GM23338 (cell line): Measurements from ENCODE around the gene PRSS21. TPM values are rescaled to one million over a fixed set of nuclear protein-coding genes. Genes with fewer than 3 reads are reported as not detected.

Experiments used
- ATAC-seq: fragments of 200-7000 bp; cut with Tn5 transposase; 3 replicates; pipeline ENCODE4 v1.9.1; 2020
- DNase-seq: peaks from one replicate; pipeline ENCODE4 v3.0.0-alpha.2; 2015; ENCODE audit warnings: low spot score
- H2AFZ ChIP-seq: fragments of 200-600 bp; sonication (generic); 2 replicates; pipeline ENCODE4 v1.8.0; 2016; ENCODE audit warnings: antibody characterized with exemption, mild to moderate bottlenecking, moderate library complexity
- H3F3A ChIP-seq: fragments of 200-600 bp; sonication (generic); replicated peaks from 2 replicates; pipeline ENCODE4 v1.8.0; 2017; ENCODE audit warnings: antibody characterized with exemption, mixed run types, low read depth
- H3K27ac ChIP-seq: fragments of 200-600 bp; sonication (generic); 2 replicates; pipeline ENCODE4 v1.6.1; 2016; ENCODE audit warnings: low read depth
- H3K27me3 ChIP-seq: fragments of 200-600 bp; sonication (generic); 2 replicates; pipeline ENCODE4 v1.8.0; 2016; ENCODE audit warnings: mild to moderate bottlenecking, mixed run types, moderate library complexity; ENCODE audit not compliant: insufficient read depth
- H3K36me3 ChIP-seq: fragments of 200-600 bp; sonication (generic); 2 replicates; pipeline ENCODE4 v1.8.0; 2016; ENCODE audit warnings: mild to moderate bottlenecking; ENCODE audit not compliant: insufficient read depth
- H3K4me1 ChIP-seq: fragments of 200-600 bp; sonication (generic); 2 replicates; pipeline ENCODE4 v1.8.0; 2016; ENCODE audit warnings: mild to moderate bottlenecking, moderate library complexity; ENCODE audit not compliant: insufficient read depth
- H3K4me2 ChIP-seq: fragments of 200-600 bp; sonication (generic); 2 replicates; pipeline ENCODE4 v1.7.1; 2017; ENCODE audit warnings: mixed run types
- H3K4me3 ChIP-seq: fragments of 200-600 bp; sonication (generic); 2 replicates; pipeline ENCODE4 v1.6.1; 2016; ENCODE audit warnings: mixed run types
- H3K79me2 ChIP-seq: fragments of 200-600 bp; sonication (generic); replicated peaks from 2 replicates; pipeline ENCODE4 v1.8.0; 2017; ENCODE audit warnings: mild to moderate bottlenecking; ENCODE audit not compliant: insufficient read depth
- H3K9me2 ChIP-seq: fragments of 200-600 bp; sonication (generic); 2 replicates; pipeline ENCODE4 v1.8.0; 2017; ENCODE audit not compliant: insufficient read depth
- H4K20me1 ChIP-seq: fragments of 200-600 bp; sonication (generic); replicated peaks from 2 replicates; pipeline ENCODE4 v1.8.0; 2017; ENCODE audit warnings: mild to moderate bottlenecking; ENCODE audit not compliant: insufficient read depth
- H3K27ac Mint-ChIP-seq: 2 replicates; pipeline ENCODE4 v1.8.0; 2020; ENCODE audit warnings: inconsistent platforms, mild to moderate bottlenecking, moderate library complexity, mixed read lengths
- H3K27me3 Mint-ChIP-seq: 3 replicates; pipeline ENCODE4 v1.8.0; 2022; ENCODE audit warnings: low read depth, mild to moderate bottlenecking, moderate library complexity, mixed read lengths, inconsistent platforms; ENCODE audit not compliant: insufficient read depth, poor library complexity
- H3K36me3 Mint-ChIP-seq: 3 replicates; pipeline ENCODE4 v1.8.0; 2021; ENCODE audit warnings: low read depth, mild to moderate bottlenecking, inconsistent platforms, moderate library complexity, mixed read lengths
- H3K4me1 Mint-ChIP-seq: 3 replicates; pipeline ENCODE4 v1.8.0; 2020; ENCODE audit warnings: mild to moderate bottlenecking, inconsistent platforms, mixed read lengths
- H3K4me3 Mint-ChIP-seq: 3 replicates; pipeline ENCODE4 v1.8.0; 2021; ENCODE audit warnings: moderate library complexity, mild to moderate bottlenecking, inconsistent platforms, mixed read lengths
- H3K9me3 Mint-ChIP-seq: 3 replicates; pipeline ENCODE4 v1.8.0; 2020; ENCODE audit warnings: moderate library complexity, mild to moderate bottlenecking, inconsistent platforms, mixed read lengths
- CREB1 ChIP-seq: fragments of 250-450 bp; sonication (Bioruptor Pico); IDR thresholded peaks from 2 replicates; pipeline ENCODE4 v1.5.0; 2020; ENCODE audit warnings: low read depth, mild to moderate bottlenecking, moderate library complexity
- NANOG ChIP-seq: IDR thresholded peaks from 2 replicates; pipeline ENCODE4 v1.6.1; 2016; ENCODE audit warnings: antibody characterized with exemption, borderline replicate concordance
- polyA plus RNA-seq: library from polyadenylated mRNA; unstranded; fragments of >200 nt; fragmentation: Nextera tagmentation; extraction: Ambion mirVana; gene quantifications from 2 replicates; pipeline ENCODE4 v1.2.1, GENCODE V29; 2016
- total RNA-seq: library from RNA; depleted of rRNA; stranded (reverse); fragments of >200 nt; shearing (Covaris generic); gene quantifications from 2 replicates; pipeline ENCODE4 v1.2.3, GENCODE V29; 2014
- TF ChIP-seq, protein P1 (sequence below), 2 experiments: fragments of 200-600 bp in 1 of 2; sonication (generic) in 1 of 2; conservative IDR thresholded peaks; 2 replicates each; pipeline versions ENCODE4 v1.5.1 to v1.6.1; 2016 to 2017; ENCODE audit warnings: antibody characterized with exemption in 2 of 2, low read depth in 2 of 2, mild to moderate bottlenecking in 2 of 2, moderate library complexity in 1 of 2

The PRSS21 gene
- total and polyA plus RNA-seq, 2 experiments from 2014 or later = 2.4 to 3.1 TPM

DNA sequence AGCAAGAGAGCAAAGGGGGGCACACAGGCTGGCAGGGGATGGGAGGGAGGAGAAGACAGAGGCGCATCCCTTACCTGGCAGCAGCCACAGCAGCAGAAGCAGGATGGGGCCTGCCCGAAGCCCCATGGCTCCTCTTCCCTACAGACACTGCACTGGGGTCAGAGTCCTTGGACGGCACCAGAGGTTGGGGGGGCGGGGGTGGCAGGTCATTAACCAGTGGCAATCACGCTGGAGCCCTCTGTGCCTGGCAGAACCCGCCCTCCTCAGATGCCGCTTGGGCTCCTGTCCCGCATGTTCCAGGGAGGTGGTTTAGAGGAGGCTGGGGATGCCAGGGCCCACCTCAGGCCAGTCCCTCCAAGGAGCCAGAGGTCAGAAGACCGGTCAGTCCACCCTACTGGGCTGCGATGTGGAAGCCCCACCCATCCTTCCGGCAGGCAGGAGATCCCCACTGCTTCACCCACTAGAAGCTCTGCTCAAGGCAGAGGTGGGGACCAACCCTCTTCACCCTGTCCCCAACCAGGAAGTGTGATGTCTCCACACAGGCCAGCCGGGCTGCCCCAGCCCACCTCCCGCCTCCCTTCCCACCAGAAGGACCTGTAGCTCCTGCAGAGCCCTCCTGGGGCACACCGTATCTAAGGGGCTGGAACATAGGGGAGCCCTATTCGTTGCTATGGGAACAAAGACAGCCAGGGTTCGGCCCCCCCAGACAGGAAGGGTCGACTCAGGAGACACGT, 24.7 kb downstream of the PRSS21 start:
- peaks cover 7% of the 10 kb centered on the region for H3K9me3 Mint-ChIP-seq
- ATAC-seq (no peak), DNase-seq (no peak)
- no peak overlapping the region; the same call in 1 of the 2 replicates for H3K4me3 ChIP-seq
- no peaks in the 10 kb centered on the region for H3K36me3 Mint-ChIP-seq
- no peak overlapping the region for H3K4me2 ChIP-seq
- peaks cover 9% of the 10 kb centered on the region; the same call in 2 of the 3 replicates for H3K4me1 Mint-ChIP-seq
- H3K27ac Mint-ChIP-seq = no peak overlapping the region
- peaks cover 13% of the 10 kb centered on the region; the same call in 1 of the 2 replicates for H3K27me3 ChIP-seq
- H3K79me2 ChIP-seq = no peaks in the 10 kb centered on the region
- no peaks in the 10 kb centered on the region for H3K36me3 ChIP-seq
- H3K4me3 Mint-ChIP-seq = no peak overlapping the region
- no peak overlapping the region for H3K27ac ChIP-seq
- H4K20me1 ChIP-seq = no peaks in the 10 kb centered on the region
- peak overlapping the region; percentile 80 for H2AFZ ChIP-seq
- no peaks in the 10 kb centered on the region for H3K4me1 ChIP-seq
- TF ChIP-seq, protein P1, sequence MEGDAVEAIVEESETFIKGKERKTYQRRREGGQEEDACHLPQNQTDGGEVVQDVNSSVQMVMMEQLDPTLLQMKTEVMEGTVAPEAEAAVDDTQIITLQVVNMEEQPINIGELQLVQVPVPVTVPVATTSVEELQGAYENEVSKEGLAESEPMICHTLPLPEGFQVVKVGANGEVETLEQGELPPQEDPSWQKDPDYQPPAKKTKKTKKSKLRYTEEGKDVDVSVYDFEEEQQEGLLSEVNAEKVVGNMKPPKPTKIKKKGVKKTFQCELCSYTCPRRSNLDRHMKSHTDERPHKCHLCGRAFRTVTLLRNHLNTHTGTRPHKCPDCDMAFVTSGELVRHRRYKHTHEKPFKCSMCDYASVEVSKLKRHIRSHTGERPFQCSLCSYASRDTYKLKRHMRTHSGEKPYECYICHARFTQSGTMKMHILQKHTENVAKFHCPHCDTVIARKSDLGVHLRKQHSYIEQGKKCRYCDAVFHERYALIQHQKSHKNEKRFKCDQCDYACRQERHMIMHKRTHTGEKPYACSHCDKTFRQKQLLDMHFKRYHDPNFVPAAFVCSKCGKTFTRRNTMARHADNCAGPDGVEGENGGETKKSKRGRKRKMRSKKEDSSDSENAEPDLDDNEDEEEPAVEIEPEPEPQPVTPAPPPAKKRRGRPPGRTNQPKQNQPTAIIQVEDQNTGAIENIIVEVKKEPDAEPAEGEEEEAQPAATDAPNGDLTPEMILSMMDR (conservative IDR thresholded peaks at IDR 0.05; ENCODE audit: low read depth in 2 of 2) = no peak
- no peaks in the 10 kb centered on the region; the same call in 1 of the 2 replicates for H3F3A ChIP-seq
- peaks cover 16% of the 10 kb centered on the region for H3K27me3 Mint-ChIP-seq
- no peaks in the 10 kb centered on the region for H3K9me2 ChIP-seq

GRCh38 chr16:2842340-2843000, 25.4 kb downstream of the PRSS21 start:
- H3K4me1 ChIP-seq = no peaks in the 10 kb centered on the region
- no peak overlapping the region for H3K27ac ChIP-seq
- no peak overlapping the region; the same call in 1 of the 2 replicates for H3K4me3 ChIP-seq
- Mint-ChIP-seq H3K27me3 (peaks cover 14% of the 10 kb centered on the region), H3K4me1 (peaks cover 5% of the 10 kb centered on the region; the same call in 2 of the 3 replicates), H3K27ac (no peak overlapping the region), H3K4me3 (0 out of 3 replicates have a peak overlapping the region, but pooled peaks have one; percentile 4), H3K36me3 (no peaks in the 10 kb centered on the region), H3K9me3 (peaks cover 7% of the 10 kb centered on the region)
- H3K36me3 ChIP-seq = no peaks in the 10 kb centered on the region
- H2AFZ ChIP-seq = peak overlapping the region; percentile 87
- no peaks in the 10 kb centered on the region for H3K9me2 ChIP-seq
- H3F3A ChIP-seq = no peaks in the 10 kb centered on the region; the same call in 1 of the 2 replicates
- H3K4me2 ChIP-seq = peak overlapping the region; percentile 54; the same call in 1 of the 2 replicates
- no peaks in the 10 kb centered on the region for H4K20me1 ChIP-seq
- DNase-seq = peak; percentile 94
- peaks cover 13% of the 10 kb centered on the region; the same call in 1 of the 2 replicates for H3K27me3 ChIP-seq
- peak; percentile 68 for ATAC-seq
- TF ChIP-seq, protein P1 (conservative IDR thresholded peaks at IDR 0.05; ENCODE audit: low read depth in 2 of 2) = peak; percentile 83 to 96
- TF ChIP-seq NANOG = no peak
- peak; percentile 77 for TF ChIP-seq CREB1 (CRISPR knock-in tag)
- H3K79me2 ChIP-seq = no peaks in the 10 kb centered on the region
